Calu3 (cell line): ENCODE data around the gene NAB2. TPM values are rescaled to one million over a fixed set of nuclear protein-coding genes. Genes with fewer than 3 reads are reported as not detected.
"Not testable (repeated sequence)": the region's sequence is repeated elsewhere in the genome, so short reads cannot be mapped to it uniquely, and the experiment has no call there.

Experiments
- BruUV-seq: library from RNA; stranded (reverse); fragments of 400-500 nt; replicated peaks from 2 replicates; lab custom pipeline; 2021; lab: Mats Ljungman, UMichigan
- CTCF ChIA-PET: fragments of 300-600 bp; sonication (Branson Sonifier 250); formaldehyde crosslinking; loops from one replicate; lab custom pipeline; 2022; ENCODE audit warnings: antibody characterized with exemption; lab: Charles Lee
- DNase-seq: peaks from one replicate; pipeline ENCODE4 v3.0.0; 2022
- H3K27ac Mint-ChIP-seq: one replicate; pipeline ENCODE4 v1.8.0; 2022; ENCODE audit warnings: mixed read lengths; ENCODE audit not compliant: unreplicated experiment
- H3K27me3 Mint-ChIP-seq: one replicate; pipeline ENCODE4 v1.8.0; 2022; ENCODE audit warnings: mixed read lengths; ENCODE audit not compliant: unreplicated experiment
- H3K36me3 Mint-ChIP-seq: one replicate; pipeline ENCODE4 v1.8.0; 2022; ENCODE audit warnings: mild to moderate bottlenecking, moderate library complexity, mixed read lengths; ENCODE audit not compliant: insufficient read depth, unreplicated experiment
- H3K4me1 Mint-ChIP-seq: one replicate; pipeline ENCODE4 v1.8.0; 2022; ENCODE audit warnings: mild to moderate bottlenecking, low read depth, mixed read lengths; ENCODE audit not compliant: unreplicated experiment
- H3K4me3 Mint-ChIP-seq: one replicate; pipeline ENCODE4 v1.8.0; 2022; ENCODE audit warnings: mild to moderate bottlenecking, low read depth, moderate library complexity, mixed read lengths; ENCODE audit not compliant: unreplicated experiment
- H3K9me3 Mint-ChIP-seq: one replicate; pipeline ENCODE4 v1.8.0; 2022; ENCODE audit warnings: low read depth, mixed read lengths; ENCODE audit not compliant: unreplicated experiment
- intact Hi-C: fragments of 100-400 bp; cut with micrococcal nuclease; formaldehyde crosslinking; loops from one replicate; pipeline ENCODE4 v1.10.0; 2022; ENCODE audit not compliant: unreplicated experiment
- total RNA-seq: library from RNA; stranded (reverse); gene quantifications from 2 replicates; pipeline ENCODE4 v1.2.3, GENCODE V29; 2022
- TF ChIP-seq, protein P1 (sequence below): fragments of 200-600 bp; IDR thresholded peaks from one replicate; pipeline ENCODE4 v1.8.0; 2022; ENCODE audit warnings: antibody characterized with exemption; ENCODE audit not compliant: unreplicated experiment

Gene NAB2
- total RNA-seq, 1 experiment from 2014 or later, result 21.3 TPM

DNA sequence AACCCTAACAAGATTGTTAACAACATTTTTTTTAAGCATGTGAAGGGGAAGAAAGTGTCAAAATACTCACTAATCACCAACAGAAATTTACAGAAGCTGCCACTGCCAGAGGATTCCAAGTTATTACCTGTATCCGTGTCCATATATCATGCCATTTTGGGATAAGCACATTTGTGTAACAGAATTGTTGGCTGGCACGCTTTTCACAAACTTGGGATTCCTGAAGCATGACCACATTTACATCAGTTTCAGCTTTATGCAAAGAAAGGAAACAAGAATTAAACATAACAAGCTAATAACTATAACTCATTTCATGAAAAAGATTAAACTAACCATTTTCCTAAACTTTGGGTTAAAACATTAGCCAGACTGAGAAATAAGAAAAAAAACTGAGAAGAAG, 16.3 kb upstream of the NAB2 start:
- no TSS peak for BruUV-seq
- no peak overlapping the region for H3K27ac Mint-ChIP-seq
- no peaks in the 10 kb centered on the region for H3K4me1 Mint-ChIP-seq
- TF ChIP-seq, protein P1, sequence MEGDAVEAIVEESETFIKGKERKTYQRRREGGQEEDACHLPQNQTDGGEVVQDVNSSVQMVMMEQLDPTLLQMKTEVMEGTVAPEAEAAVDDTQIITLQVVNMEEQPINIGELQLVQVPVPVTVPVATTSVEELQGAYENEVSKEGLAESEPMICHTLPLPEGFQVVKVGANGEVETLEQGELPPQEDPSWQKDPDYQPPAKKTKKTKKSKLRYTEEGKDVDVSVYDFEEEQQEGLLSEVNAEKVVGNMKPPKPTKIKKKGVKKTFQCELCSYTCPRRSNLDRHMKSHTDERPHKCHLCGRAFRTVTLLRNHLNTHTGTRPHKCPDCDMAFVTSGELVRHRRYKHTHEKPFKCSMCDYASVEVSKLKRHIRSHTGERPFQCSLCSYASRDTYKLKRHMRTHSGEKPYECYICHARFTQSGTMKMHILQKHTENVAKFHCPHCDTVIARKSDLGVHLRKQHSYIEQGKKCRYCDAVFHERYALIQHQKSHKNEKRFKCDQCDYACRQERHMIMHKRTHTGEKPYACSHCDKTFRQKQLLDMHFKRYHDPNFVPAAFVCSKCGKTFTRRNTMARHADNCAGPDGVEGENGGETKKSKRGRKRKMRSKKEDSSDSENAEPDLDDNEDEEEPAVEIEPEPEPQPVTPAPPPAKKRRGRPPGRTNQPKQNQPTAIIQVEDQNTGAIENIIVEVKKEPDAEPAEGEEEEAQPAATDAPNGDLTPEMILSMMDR, result no peak
- no peaks in the 10 kb centered on the region for H3K9me3 Mint-ChIP-seq
- no peak for DNase-seq
- intact Hi-C loops, result no loop called here
- no peaks in the 10 kb centered on the region for H3K27me3 Mint-ChIP-seq
- H3K36me3 Mint-ChIP-seq, result peaks cover 29% of the 10 kb centered on the region
- no peak overlapping the region for H3K4me3 Mint-ChIP-seq
- CTCF ChIA-PET, result interaction anchor here (0.9 kb wide), 2 partner anchors 15 to 40 kb away, joined by 4 read pairs; no protein-coding TSS in a partner anchor

DNA sequence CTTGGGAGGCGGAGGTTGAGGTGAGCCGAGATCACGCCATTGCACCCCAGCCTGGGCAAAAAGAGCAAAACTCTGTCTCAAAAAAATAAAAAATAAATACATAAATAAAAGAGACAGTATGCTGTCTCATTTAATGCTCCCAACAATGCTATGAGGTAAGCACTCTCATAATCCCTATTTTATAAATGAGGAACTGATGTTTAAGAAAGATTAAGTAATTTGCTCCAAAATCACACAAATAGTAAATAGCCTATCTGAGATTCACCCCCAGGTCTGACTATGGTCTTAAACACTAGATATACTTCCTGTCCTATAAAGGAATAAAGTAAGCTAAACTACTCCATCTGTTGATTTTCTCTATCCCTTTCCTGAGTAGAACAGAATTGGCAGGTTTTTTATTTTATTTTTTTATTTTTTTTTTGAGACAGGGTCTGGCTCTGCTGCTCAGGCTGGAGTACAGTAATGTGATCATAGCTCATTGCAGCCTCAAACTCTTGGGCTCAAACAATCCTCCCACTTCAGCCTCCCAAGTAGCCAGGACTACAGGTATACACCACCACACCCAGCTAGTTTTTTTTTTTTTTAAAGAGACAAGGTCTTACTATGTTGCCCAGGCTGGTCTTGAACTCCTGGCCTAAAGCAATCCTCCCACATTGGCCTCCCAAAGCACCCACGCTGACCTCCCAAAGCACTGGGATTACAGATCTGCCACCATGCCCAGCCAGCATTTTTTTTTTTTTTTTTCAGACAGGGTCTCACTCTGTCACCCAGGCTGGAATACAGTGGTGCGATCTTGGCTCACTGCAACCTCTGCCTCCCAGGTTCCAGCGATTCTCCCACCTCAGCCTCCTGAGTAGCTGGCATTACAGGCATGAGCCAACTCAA, 15.1 kb upstream of the NAB2 start:
- H3K9me3 Mint-ChIP-seq, H3K27ac Mint-ChIP-seq, intact Hi-C loops, H3K4me3 Mint-ChIP-seq, DNase-seq, CTCF ChIA-PET, BruUV-seq, H3K4me1 Mint-ChIP-seq, H3K27me3 Mint-ChIP-seq: not testable (repeated sequence)
- peaks cover 38% of the 10 kb centered on the region for H3K36me3 Mint-ChIP-seq

DNA sequence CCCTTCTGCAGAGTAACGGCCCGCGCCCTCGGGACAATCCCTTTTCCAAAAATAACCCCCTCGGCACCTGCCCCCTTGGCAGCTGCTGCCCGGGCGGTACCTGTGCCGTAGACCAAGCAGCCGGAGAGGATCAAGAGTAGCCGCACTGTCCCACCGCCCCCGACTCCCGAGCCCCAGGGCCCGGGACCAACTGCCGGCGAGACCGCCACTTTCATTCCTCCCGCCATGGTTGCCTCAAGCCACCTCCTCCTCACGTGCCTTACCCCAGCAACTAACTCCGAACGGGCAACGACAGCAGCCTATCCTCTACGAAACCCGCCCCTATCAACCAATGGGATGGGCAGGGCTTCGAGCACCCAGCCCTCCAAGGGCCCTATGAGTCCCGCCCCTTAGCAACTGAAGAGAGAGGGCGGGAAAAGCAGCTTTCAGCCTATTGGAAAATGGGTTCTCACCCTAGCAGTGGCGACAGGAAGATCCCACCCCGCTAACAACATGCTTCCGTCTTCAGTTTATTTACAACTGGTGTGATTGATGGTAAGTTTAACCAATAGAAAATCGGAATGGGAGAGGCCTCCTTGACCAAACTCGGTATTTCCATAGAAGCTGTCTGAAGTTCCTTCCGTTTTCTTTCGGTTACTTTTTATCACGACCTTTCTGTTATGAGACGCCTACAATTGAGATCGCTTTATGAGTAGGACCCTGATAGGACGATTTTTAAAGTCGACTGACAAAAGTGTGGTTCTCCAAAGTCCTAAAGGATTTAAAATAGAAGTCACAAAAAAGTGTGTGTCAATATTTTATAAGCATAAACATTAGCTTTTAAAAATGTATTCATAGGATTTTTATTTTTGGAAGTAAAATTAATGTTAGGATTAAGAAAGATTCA, 10.2 kb upstream of the NAB2 start, which contains the start of gene NEMP1:
Gene NEMP1, minus strand, starts transcription at position 273 of the 886 bp plus-strand sequence. Its CDS starts 46 bp downstream, at position 227.
- Mint-ChIP-seq H3K4me1 (no peaks in the 10 kb centered on the region), H3K27ac (peak within 1 kb of the TSS; percentile 93), H3K36me3 (peaks cover 36% of the 10 kb centered on the region), H3K4me3 (peak within 1 kb of the TSS; percentile 98), H3K9me3 (no peaks in the 10 kb centered on the region), H3K27me3 (no peaks in the 10 kb centered on the region)
- CTCF ChIA-PET, result interaction anchor here (0.6 to 2.9 kb wide), 15 partner anchors 9 to 525 kb away, joined by 3 to 42 read pairs (median 4); partner anchors contain the start of genes LRP1 and STAT6
- no TSS peak for BruUV-seq
- intact Hi-C loops, result no loop called here
- TF ChIP-seq, protein P1, result no peak
- DNase-seq, result peak; percentile 98

DNA sequence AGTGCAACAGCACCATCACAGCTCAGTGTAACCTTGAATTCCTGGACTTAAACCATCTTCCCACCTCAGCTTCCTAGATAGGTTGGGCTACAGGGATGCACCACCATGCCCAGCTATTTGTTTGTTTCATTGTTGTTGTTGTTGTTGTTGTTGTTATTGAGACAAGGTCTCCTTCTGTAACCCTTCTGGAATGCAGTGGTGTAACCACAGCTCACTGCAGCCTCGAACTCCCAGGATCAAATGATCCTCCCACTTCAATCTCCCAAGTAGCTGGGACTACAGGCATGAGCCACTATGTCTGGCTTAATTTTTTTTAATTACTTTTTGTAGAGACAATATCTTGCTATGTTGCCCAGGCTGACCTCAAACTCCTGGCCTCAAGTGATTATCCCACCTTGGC, 9.1 kb upstream of the NAB2 start:
- Mint-ChIP-seq H3K27me3 (no peaks in the 10 kb centered on the region), H3K27ac (no peak overlapping the region), H3K4me3 (no peak overlapping the region), H3K36me3 (peaks cover 33% of the 10 kb centered on the region), H3K4me1 (peaks cover 2% of the 10 kb centered on the region), H3K9me3 (no peaks in the 10 kb centered on the region)
- CTCF ChIA-PET, result interaction anchor here (1.0 to 2.9 kb wide), 5 partner anchors 10 to 44 kb away, joined by 3 to 42 read pairs (median 7); partner anchors contain the start of gene STAT6
- BruUV-seq, result no TSS peak
- TF ChIP-seq, protein P1, result no peak
- intact Hi-C loops, result no loop called here
- DNase-seq, result no peak
